GM12878 (cell line): ENCODE measurements around the gene SUFU. TPM values are rescaled to one million over a fixed set of nuclear protein-coding genes. Genes with fewer than 3 reads are reported as not detected.

Source experiments
- ATAC-seq: fragments of 200-7000 bp; cut with Tn5 transposase; 3 replicates; pipeline ENCODE4 v1.9.1; 2020; ENCODE audit warnings: mild to moderate bottlenecking, moderate library complexity
- BruUV-seq: library from RNA; stranded (reverse); fragments of 400-500 nt; replicated peaks from 2 replicates; lab custom pipeline; 2021; lab: Mats Ljungman, UMichigan
- CTCF ChIA-PET: fragments of 300-600 bp; sonication (Branson Sonifier 250); formaldehyde crosslinking; extraction: SDS; loops from one replicate; lab custom pipeline; 2021; ENCODE audit warnings: inconsistent platforms; lab: Yijun Ruan, JAX
- POLR2A ChIA-PET: fragments of 350-600 bp; formaldehyde crosslinking; extraction: SDS; loops from one replicate; lab custom pipeline; 2021; ENCODE audit warnings: inconsistent platforms; lab: Charles Lee
- RAD21 ChIA-PET: fragments of 300-600 bp; sonication (Branson Sonifier 250); formaldehyde crosslinking; loops from one replicate; lab custom pipeline; 2023; ENCODE audit warnings: antibody characterized with exemption; ENCODE audit not compliant: unreplicated experiment; lab: Charles Lee
- SMC1A ChIA-PET: fragments of 300-600 bp; sonication (Branson Sonifier 250); formaldehyde crosslinking; loops from one replicate; lab custom pipeline; 2023; ENCODE audit not compliant: unreplicated experiment, uncharacterized antibody; lab: Charles Lee
- DNase-seq: peaks from one replicate; pipeline ENCODE4 v3.0.0-alpha.2; 2011; ENCODE audit warnings: low read depth, low spot score
- FAIRE-seq: peaks from 3 replicates; lab custom pipeline; 2011; peaks lifted over from hg19 to GRCh38; lab: Jason Lieb, UNC
- H2AFZ ChIP-seq: 2 replicates; pipeline ENCODE4 v1.6.0; 2011; ENCODE audit warnings: low read depth, low read length, control low read depth; ENCODE audit not compliant: control insufficient read depth
- H3K27ac ChIP-seq: 2 replicates; pipeline ENCODE4 v1.5.1; 2011; ENCODE audit warnings: control low read depth; ENCODE audit not compliant: control insufficient read depth, insufficient read depth
- H3K27me3 ChIP-seq, 2 experiments: replicated peaks in 1 of 2; 2 replicates each; pipeline versions ENCODE4 v1.6.0 to v1.6.1; 2011; ENCODE audit warnings: low read length in 1 of 2; ENCODE audit not compliant: control insufficient read depth in 2 of 2, insufficient read depth in 2 of 2
- H3K36me3 ChIP-seq, 2 experiments: 2 replicates each; pipeline ENCODE4 v1.5.1; 2011; ENCODE audit warnings: low read length in 1 of 2; ENCODE audit not compliant: control insufficient read depth in 2 of 2, insufficient read depth in 2 of 2
- H3K4me1 ChIP-seq: 2 replicates; pipeline ENCODE4 v1.6.1; 2011; ENCODE audit warnings: mild to moderate bottlenecking, low read length, moderate library complexity, mixed read lengths; ENCODE audit not compliant: control insufficient read depth, insufficient read depth
- H3K4me2 ChIP-seq: 2 replicates; pipeline ENCODE4 v1.6.0; 2011; ENCODE audit warnings: control low read depth; ENCODE audit not compliant: control insufficient read depth, insufficient read depth
- H3K4me3 ChIP-seq: fragments of 200-600 bp; sonication (generic); 2 replicates; pipeline ENCODE4 v1.5.1; 2016
- H3K79me2 ChIP-seq: 2 replicates; pipeline ENCODE4 v1.6.0; 2011; ENCODE audit warnings: low read length; ENCODE audit not compliant: control insufficient read depth, insufficient read depth
- H3K9ac ChIP-seq: 2 replicates; pipeline ENCODE4 v1.8.0; 2011; ENCODE audit warnings: low read length, control low read depth, mixed read lengths; ENCODE audit not compliant: control insufficient read depth, insufficient read depth
- H3K9me3 ChIP-seq: replicated peaks from 3 replicates; pipeline ENCODE4 v1.5.1; 2011; ENCODE audit warnings: mild to moderate bottlenecking, low read length; ENCODE audit not compliant: control insufficient read depth, insufficient read depth
- H4K20me1 ChIP-seq: 2 replicates; pipeline ENCODE4 v1.6.0; 2011; ENCODE audit not compliant: control insufficient read depth, insufficient read depth
- CBX5 ChIP-seq: sonication (generic); IDR thresholded peaks from 2 replicates; pipeline ENCODE4 v1.6.1; 2016; ENCODE audit warnings: low read depth, moderate library complexity, mild to moderate bottlenecking, inconsistent platforms
- ETV6 ChIP-seq, 2 experiments: fragments of 450-650 bp in 1 of 2; IDR thresholded peaks in 1 of 2; conservative IDR thresholded peaks in 1 of 2; 2 replicates each; pipeline ENCODE4 v1.6.1; 2014; ENCODE audit warnings: antibody characterized with exemption in 1 of 2, borderline replicate concordance in 1 of 2, low read depth in 1 of 2, mild to moderate bottlenecking in 1 of 2, moderate library complexity in 1 of 2
- MYC ChIP-seq: IDR thresholded peaks from 2 replicates; pipeline ENCODE4 v1.6.1; 2011; ENCODE audit warnings: mild to moderate bottlenecking, low read length, moderate library complexity, inconsistent platforms; ENCODE audit not compliant: insufficient read depth, insufficient replicate concordance, insufficient read length, severe bottlenecking
- NFXL1 ChIP-seq: fragments of 450-650 bp; IDR thresholded peaks from 2 replicates; pipeline ENCODE4 v1.6.1; 2017; ENCODE audit warnings: antibody characterized with exemption, mild to moderate bottlenecking, borderline replicate concordance
- POLR2AphosphoS5 ChIP-seq: IDR thresholded peaks from 2 replicates; pipeline ENCODE4 v1.6.1; 2011; ENCODE audit warnings: mild to moderate bottlenecking, low read length, inconsistent platforms
- RAD51 ChIP-seq: fragments of 450-650 bp; IDR thresholded peaks from 2 replicates; pipeline ENCODE4 v1.6.1; 2016; ENCODE audit warnings: moderate library complexity, mild to moderate bottlenecking, inconsistent platforms
- RBBP5 ChIP-seq: fragments of 200-600 bp; sonication (generic); conservative IDR thresholded peaks from 2 replicates; pipeline ENCODE4 v1.6.1; 2016
- RELB ChIP-seq: fragments of 450-650 bp; IDR thresholded peaks from 2 replicates; pipeline ENCODE4 v1.6.1; 2017; ENCODE audit warnings: low read depth, mild to moderate bottlenecking, moderate library complexity
- SIN3A ChIP-seq: IDR thresholded peaks from 2 replicates; pipeline ENCODE4 v1.6.1; 2012; ENCODE audit warnings: low read depth, low read length, improper control_type of control experiment
- SMAD5 ChIP-seq: IDR thresholded peaks from 2 replicates; pipeline ENCODE4 v1.6.1; 2016; ENCODE audit warnings: antibody characterized with exemption, low read depth
- SUPT20H ChIP-seq: IDR thresholded peaks from 2 replicates; pipeline ENCODE4 v1.6.1; 2011; ENCODE audit warnings: low read depth, mild to moderate bottlenecking, low read length, moderate library complexity, borderline replicate concordance; ENCODE audit not compliant: control insufficient read depth
- TARDBP ChIP-seq: IDR thresholded peaks from 2 replicates; pipeline ENCODE4 v1.6.1; 2016; ENCODE audit warnings: borderline replicate concordance
- ZBED1 ChIP-seq: IDR thresholded peaks from 2 replicates; pipeline ENCODE4 v1.6.1; 2016; ENCODE audit warnings: borderline replicate concordance
- ZNF274 ChIP-seq: IDR thresholded peaks from one replicate; pipeline ENCODE4 v1.8.0; 2011; ENCODE audit not compliant: insufficient read length, insufficient read depth
- WGBS: methylation state at CpG from one replicate; pipeline ENCODE4 v1.1.6; 2016; ENCODE audit warnings: low lambda C conversion rate; ENCODE audit not compliant: insufficient replicate concordance, insufficient coverage; ENCODE audit errors: missing lambda C conversion rate; 5-methylcytosine and 5-hydroxymethylcytosine counted together
- in situ Hi-C: fragments of 300-500 bp; cut with MboI; formaldehyde crosslinking; loops from 9 replicates; pipeline ENCODE4 v1.14.3; 2018; ENCODE audit warnings: mixed read lengths
- intact Hi-C: fragments of 100-400 bp; cut with micrococcal nuclease; formaldehyde crosslinking; loops from one replicate; pipeline ENCODE4 v1.14.2; 2022; ENCODE audit not compliant: unreplicated experiment
- polyA plus RNA-seq, 11 experiments: library from polyadenylated mRNA; depleted of rRNA in 4 of 11; unstranded in 6 of 11; stranded (reverse) in 5 of 11; fragments of >200 nt; fragmentation: Nextera tagmentation in 4 of 11; fragmentation: Illumina TruSeq in 1 of 11; extraction: Ambion mirVana in 4 of 11; extraction: Trizol in 1 of 11; gene quantifications; 1 replicate in 1 of 11; 2 replicates in 10 of 11; pipeline versions ENCODE4 v1.2.1 to v1.2.3, GENCODE V29; 2011 to 2016; ENCODE audit warnings: inconsistent platforms in 2 of 11, missing spikeins in 2 of 11, low read depth in 1 of 11
- total RNA-seq, 4 experiments: library from RNA; depleted of rRNA in 3 of 4; stranded (reverse); fragments of >200 nt in 3 of 4; fragmentation: Illumina TruSeq in 1 of 4; extraction: Trizol in 1 of 4; gene quantifications; 2 replicates each; pipeline versions ENCODE4 v1.2.1 to v1.2.3, GENCODE V29; 2013 to 2021
- TF ChIP-seq, protein P1 (sequence below): fragments of 450-650 bp; IDR thresholded peaks from 2 replicates; pipeline ENCODE4 v1.6.1; 2017; ENCODE audit warnings: mild to moderate bottlenecking, moderate library complexity

Gene SUFU
- total and polyA plus RNA-seq, 10 of the 15 experiments (the other 5 are each of a cell fraction or from before 2014, with no cell fraction given), result 0.68 to 7.7 (median 2.4) TPM

- TF ChIP-seq SUPT20H, result no peak
- no peak for TF ChIP-seq CBX5
- no peak for TF ChIP-seq NFXL1
Observed at GRCh38 chr10:102484021-102484420, 19.8 kb upstream of the SUFU start (continued).

GRCh38 chr10:102485093-102485784, 18.5 kb upstream of the SUFU start:
- no peak for FAIRE-seq

More at GRCh38 chr10:102485093-102485784, 18.5 kb upstream of the SUFU start:
- no peak for TF ChIP-seq SIN3A
- TF ChIP-seq ZNF274, result no peak
- no peak for TF ChIP-seq RBBP5
- TF ChIP-seq TARDBP, result no peak
- no peak for TF ChIP-seq POLR2AphosphoS5
- no peak for TF ChIP-seq ETV6 (conservative IDR thresholded peaks at IDR 0.05 in 1 of 2, IDR thresholded peaks at IDR 0.05 in 1 of 2; ENCODE audit: borderline replicate concordance in 1 of 2, low read depth in 1 of 2)
- TF ChIP-seq RAD51, result no peak
- TF ChIP-seq, protein P1, sequence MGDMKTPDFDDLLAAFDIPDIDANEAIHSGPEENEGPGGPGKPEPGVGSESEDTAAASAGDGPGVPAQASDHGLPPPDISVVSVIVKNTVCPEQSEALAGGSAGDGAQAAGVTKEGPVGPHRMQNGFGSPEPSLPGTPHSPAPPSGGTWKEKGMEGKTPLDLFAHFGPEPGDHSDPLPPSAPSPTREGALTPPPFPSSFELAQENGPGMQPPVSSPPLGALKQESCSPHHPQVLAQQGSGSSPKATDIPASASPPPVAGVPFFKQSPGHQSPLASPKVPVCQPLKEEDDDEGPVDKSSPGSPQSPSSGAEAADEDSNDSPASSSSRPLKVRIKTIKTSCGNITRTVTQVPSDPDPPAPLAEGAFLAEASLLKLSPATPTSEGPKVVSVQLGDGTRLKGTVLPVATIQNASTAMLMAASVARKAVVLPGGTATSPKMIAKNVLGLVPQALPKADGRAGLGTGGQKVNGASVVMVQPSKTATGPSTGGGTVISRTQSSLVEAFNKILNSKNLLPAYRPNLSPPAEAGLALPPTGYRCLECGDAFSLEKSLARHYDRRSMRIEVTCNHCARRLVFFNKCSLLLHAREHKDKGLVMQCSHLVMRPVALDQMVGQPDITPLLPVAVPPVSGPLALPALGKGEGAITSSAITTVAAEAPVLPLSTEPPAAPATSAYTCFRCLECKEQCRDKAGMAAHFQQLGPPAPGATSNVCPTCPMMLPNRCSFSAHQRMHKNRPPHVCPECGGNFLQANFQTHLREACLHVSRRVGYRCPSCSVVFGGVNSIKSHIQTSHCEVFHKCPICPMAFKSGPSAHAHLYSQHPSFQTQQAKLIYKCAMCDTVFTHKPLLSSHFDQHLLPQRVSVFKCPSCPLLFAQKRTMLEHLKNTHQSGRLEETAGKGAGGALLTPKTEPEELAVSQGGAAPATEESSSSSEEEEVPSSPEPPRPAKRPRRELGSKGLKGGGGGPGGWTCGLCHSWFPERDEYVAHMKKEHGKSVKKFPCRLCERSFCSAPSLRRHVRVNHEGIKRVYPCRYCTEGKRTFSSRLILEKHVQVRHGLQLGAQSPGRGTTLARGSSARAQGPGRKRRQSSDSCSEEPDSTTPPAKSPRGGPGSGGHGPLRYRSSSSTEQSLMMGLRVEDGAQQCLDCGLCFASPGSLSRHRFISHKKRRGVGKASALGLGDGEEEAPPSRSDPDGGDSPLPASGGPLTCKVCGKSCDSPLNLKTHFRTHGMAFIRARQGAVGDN, result no peak
- no peak for TF ChIP-seq MYC
- no peak for TF ChIP-seq ZBED1
- TF ChIP-seq SMAD5, result no peak
- no peak for TF ChIP-seq RELB
- Histone ChIP-seq H3K9ac (no peak overlapping the region), H3K79me2 (no peaks in the 10 kb centered on the region), H3K4me1 (no peaks in the 10 kb centered on the region), H2AFZ (no peak overlapping the region), H3K9me3 (no peaks in the 10 kb centered on the region), H4K20me1 (no peaks in the 10 kb centered on the region), H3K27ac (no peak overlapping the region), H3K4me2 (no peak overlapping the region), H3K27me3 (no peaks in the 10 kb centered on the region), H3K36me3 (peaks cover 36 to 60% of the 10 kb centered on the region in 2 experiments), H3K4me3 (no peak overlapping the region)
- in situ Hi-C loops (no loop called here), intact Hi-C loops (no loop called here)
- POLR2A ChIA-PET, result no interaction called here
- BruUV-seq, result no TSS peak
- SMC1A ChIA-PET, result interaction anchor here (1.0 kb wide), 1 partner anchor 94 kb away, joined by 3 read pairs; no protein-coding TSS in a partner anchor
- no peak for ATAC-seq
- RAD21 ChIA-PET, result no interaction called here
- no peak for DNase-seq
- CTCF ChIA-PET, result interaction anchor here (0.6 to 1.4 kb wide), 2 partner anchors 92 to 111 kb away, joined by 3 read pairs; no protein-coding TSS in a partner anchor
- 88% methylated on average over 18 of the region's 18 CpGs for WGBS
